ENCODE data around the gene C1orf21. TPM values are rescaled to one million over a fixed set of nuclear protein-coding genes. Genes with fewer than 3 reads are reported as not detected.

C1orf21 gene
- polyA plus RNA-seq, 1 of the 3 experiments (the other 2 are of a cell fraction) = 4.8 TPM

- DNase-seq = no peak
- CTCF ChIA-PET = no interaction called here
- Histone ChIP-seq H3K9ac (no peak overlapping the region), H2AFZ (ENCODE audit: low read depth) (no peak overlapping the region), H4K20me1 (ENCODE audit: insufficient read depth) (no peaks in the 10 kb centered on the region), H3K36me3 (replicated peaks in 1 of 2; ENCODE audit: control insufficient read depth in 1 of 2, insufficient read depth in 2 of 2, low read length in 1 of 2) (peaks cover 0 to 9% of the 10 kb centered on the region in 2 experiments), H3K27ac (ENCODE audit: low read depth in 2 of 2, low read length in 1 of 2) (no peak overlapping the region), H3K27me3 (ENCODE audit: insufficient read depth) (no peaks in the 10 kb centered on the region), H3K4me1 (ENCODE audit: control insufficient read depth in 1 of 2, insufficient read depth in 2 of 2, low read depth in 1 of 2, low read length in 1 of 2) (peaks cover 0 to 11% of the 10 kb centered on the region in 2 experiments; a peak in 2 of 4 replicates), H3K4me2 (no peak overlapping the region), H3K4me3 (ENCODE audit: low read depth in 2 of 2, low read length in 1 of 2) (no peak overlapping the region), H3K9me2 (no peaks in the 10 kb centered on the region), H3K9me3 (peaks cover 8% of the 10 kb centered on the region; the same call in 1 of the 2 replicates), H3K79me2 (ENCODE audit: insufficient read depth) (no peaks in the 10 kb centered on the region; the same call in 1 of the 2 replicates), H3F3A (replicated peaks; ENCODE audit: insufficient read depth) (no peaks in the 10 kb centered on the region)
- TF ChIP-seq RXRA (IDR thresholded peaks at IDR 0.05; ENCODE audit: borderline replicate concordance, low read depth) (no peak), TAF1 (IDR thresholded peaks at IDR 0.05; ENCODE audit: borderline replicate concordance, low read depth, low read length) (no peak), TEAD4 (IDR thresholded peaks at IDR 0.05; ENCODE audit: borderline replicate concordance, insufficient read depth) (no peak), SMC3 (IDR thresholded peaks at IDR 0.05; ENCODE audit: low read depth, low read length) (no peak), CTCF (IDR thresholded peaks at IDR 0.05) (no peak), EP300 (IDR thresholded peaks at IDR 0.05; ENCODE audit: borderline replicate concordance in 1 of 2, low read depth in 1 of 2, low read length in 1 of 2) (no peak), FOXJ3 (CRISPR knock-in tag; IDR thresholded peaks at IDR 0.05) (no peak)
- POLR2A ChIA-PET = no interaction called here
- whole genome bisulfite sequencing (ENCODE audit: low lambda C conversion rate) = 87% methylated on average over 9 of the region's 9 CpGs
These were observed 86.5 kb downstream of the C1orf21 start for GRCh38 chr1:184473176-184473966.

- TF ChIP-seq POLR2AphosphoS5 (IDR thresholded peaks at IDR 0.05; ENCODE audit: low read depth, low read length) (no peak), GABPA (IDR thresholded peaks at IDR 0.05; ENCODE audit: low read depth) (no peak)
- peaks cover 0 to 14% of the 10 kb centered on the region in 2 experiments for H3K36me3 ChIP-seq (replicated peaks in 1 of 2; ENCODE audit: control insufficient read depth in 1 of 2, insufficient read depth in 2 of 2, low read length in 1 of 2)
- H3K9me2 ChIP-seq = no peaks in the 10 kb centered on the region
- H3K9ac ChIP-seq = no peak overlapping the region
- no peak overlapping the region for H2AFZ ChIP-seq (ENCODE audit: low read depth)
- H3K4me3 ChIP-seq (ENCODE audit: low read depth in 2 of 2, low read length in 1 of 2) = no peak overlapping the region
- no peak overlapping the region for H3K4me2 ChIP-seq
- H3K9me3 ChIP-seq = peaks cover 8% of the 10 kb centered on the region; the same call in 1 of the 2 replicates
- H3F3A ChIP-seq (replicated peaks; ENCODE audit: insufficient read depth) = no peaks in the 10 kb centered on the region
- ChIA-PET POLR2A (no interaction called here), CTCF (no interaction called here)
- no peaks in the 10 kb centered on the region for H4K20me1 ChIP-seq (ENCODE audit: insufficient read depth)
- H3K79me2 ChIP-seq (ENCODE audit: insufficient read depth) = no peaks in the 10 kb centered on the region; the same call in 1 of the 2 replicates
- H3K27me3 ChIP-seq (ENCODE audit: insufficient read depth) = no peaks in the 10 kb centered on the region
- H3K27ac ChIP-seq (ENCODE audit: low read depth in 2 of 2, low read length in 1 of 2) = no peak overlapping the region
- DNase-seq = no peak
- 82% methylated on average over 2 of the region's 2 CpGs for WGBS (ENCODE audit: low lambda C conversion rate)
- peaks cover 0 to 6% of the 10 kb centered on the region in 2 experiments; a peak in 1 of 4 replicates for H3K4me1 ChIP-seq (ENCODE audit: control insufficient read depth in 1 of 2, insufficient read depth in 2 of 2, low read depth in 1 of 2, low read length in 1 of 2)
These were observed 89.4 kb downstream of the C1orf21 start for GRCh38 chr1:184476187-184476586.

All from SK-N-SH (cell line).